Posterior cingulate gyrus (tissue), 11 donors: Measurements from ENCODE around the gene SERPINA10.

ENCODE experiments used
- DNase-seq, 10 donors: peaks; one replicate each; pipeline versions ENCODE4 v3.0.0 to v3.0.0-alpha.2; 2020 to 2021; ENCODE audit warnings: mixed read lengths in 3 of 10
- intact Hi-C: fragments of 100-400 bp; cut with DNase I; formaldehyde crosslinking; loops from one replicate; pipeline ENCODE4 v1.15.1; 2023

The SERPINA10 gene, protein sequence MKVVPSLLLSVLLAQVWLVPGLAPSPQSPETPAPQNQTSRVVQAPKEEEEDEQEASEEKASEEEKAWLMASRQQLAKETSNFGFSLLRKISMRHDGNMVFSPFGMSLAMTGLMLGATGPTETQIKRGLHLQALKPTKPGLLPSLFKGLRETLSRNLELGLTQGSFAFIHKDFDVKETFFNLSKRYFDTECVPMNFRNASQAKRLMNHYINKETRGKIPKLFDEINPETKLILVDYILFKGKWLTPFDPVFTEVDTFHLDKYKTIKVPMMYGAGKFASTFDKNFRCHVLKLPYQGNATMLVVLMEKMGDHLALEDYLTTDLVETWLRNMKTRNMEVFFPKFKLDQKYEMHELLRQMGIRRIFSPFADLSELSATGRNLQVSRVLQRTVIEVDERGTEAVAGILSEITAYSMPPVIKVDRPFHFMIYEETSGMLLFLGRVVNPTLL

GRCh38 chr14:94292872-94293577 lies at the start of gene SERPINA10:
SERPINA10 (minus strand) TSS chr14:94293268; CDS start chr14:94290593, 2,675 bp downstream.
- intact Hi-C loops, result no loop called here
- DNase-seq, result no peak

- intact Hi-C loops, result no loop called here
- DNase-seq, result peak in 9 of 10 donors; percentile 21 to 94 (median 65)
Observed at GRCh38 chr14:94342334-94342934, 49.4 kb upstream of the SERPINA10 start.

- no peak for DNase-seq
- intact Hi-C loops, result no loop called here
Observed at GRCh38 chr14:94341656-94342333, 48.7 kb upstream of the SERPINA10 start.

DNA sequence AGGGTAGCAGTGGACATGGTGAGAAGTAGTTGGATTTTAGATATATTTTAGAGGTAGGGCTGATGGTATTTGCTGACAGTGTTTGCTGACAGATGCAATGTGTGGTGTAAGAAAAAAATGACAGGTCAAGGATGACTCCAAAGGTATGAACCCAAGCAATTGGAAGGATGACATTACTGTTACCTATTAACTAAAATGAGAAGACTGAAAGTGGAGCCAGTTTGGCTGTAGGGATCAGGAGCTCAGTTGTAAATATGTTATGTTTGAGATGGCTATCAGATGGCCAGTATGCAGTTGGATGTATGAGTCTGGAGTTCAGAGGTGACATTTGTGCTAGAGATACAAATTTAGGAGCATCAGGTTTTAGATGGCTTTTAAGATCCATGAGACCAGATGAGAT lies 47.5 kb upstream of the SERPINA10 start:
- intact Hi-C loops, result no loop called here

GRCh38 chr14:94338023-94338422 lies 45.0 kb upstream of the SERPINA10 start:
- intact Hi-C loops, result no loop called here
- DNase-seq, result no peak

More for the DNA sequence above, 47.5 kb upstream of the SERPINA10 start:
- no peak for DNase-seq

DNA sequence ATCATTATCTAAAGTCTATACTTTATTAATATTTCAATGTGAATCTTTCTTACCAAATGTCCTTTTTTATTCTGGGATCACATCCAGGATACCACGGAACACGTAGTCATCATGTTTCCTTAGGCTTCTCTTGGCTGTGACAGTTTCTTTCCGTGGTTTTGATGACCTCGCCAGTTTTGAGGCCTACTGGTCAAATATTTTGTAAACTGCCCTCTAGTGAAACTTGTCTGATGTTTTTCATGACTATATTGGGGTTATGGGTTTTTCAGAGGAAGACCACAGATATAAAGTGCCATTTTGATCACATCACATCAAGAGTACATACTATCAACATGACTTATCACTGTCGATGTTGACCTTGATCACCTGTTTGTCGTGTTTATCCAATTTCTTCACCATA lies 44.2 kb upstream of the SERPINA10 start:
- DNase-seq, result no peak
- intact Hi-C loops, result no loop called here

GRCh38 chr14:94334872-94335271 lies 41.8 kb upstream of the SERPINA10 start:
- intact Hi-C loops, result no loop called here
- DNase-seq, result no peak

DNA sequence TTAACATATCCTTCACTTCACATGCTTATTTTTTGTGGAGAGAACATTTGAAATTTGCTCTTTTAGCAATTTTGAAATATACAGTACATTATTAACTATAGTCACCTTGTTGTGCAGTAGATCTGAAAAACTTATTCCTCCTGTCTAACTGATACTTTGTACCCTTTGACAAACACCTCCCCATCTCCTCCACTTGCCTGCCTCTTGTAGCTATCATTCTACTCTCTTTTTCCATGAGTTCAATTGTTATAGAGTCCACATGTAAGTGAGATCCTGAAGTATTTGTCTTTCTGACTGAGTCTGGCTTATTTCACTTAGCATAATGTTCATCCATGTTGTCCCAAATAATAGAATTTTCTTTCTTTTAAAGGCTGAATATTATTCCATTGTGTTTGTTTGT lies 39.5 kb upstream of the SERPINA10 start:
- intact Hi-C loops, result no loop called here
- no peak for DNase-seq

GRCh38 chr14:94332063-94332583 lies 39.1 kb upstream of the SERPINA10 start:
- intact Hi-C loops, result no loop called here
- DNase-seq, result no peak

GRCh38 chr14:94331462-94331861 lies 38.4 kb upstream of the SERPINA10 start:
- DNase-seq, result no peak
- intact Hi-C loops, result no loop called here

DNA sequence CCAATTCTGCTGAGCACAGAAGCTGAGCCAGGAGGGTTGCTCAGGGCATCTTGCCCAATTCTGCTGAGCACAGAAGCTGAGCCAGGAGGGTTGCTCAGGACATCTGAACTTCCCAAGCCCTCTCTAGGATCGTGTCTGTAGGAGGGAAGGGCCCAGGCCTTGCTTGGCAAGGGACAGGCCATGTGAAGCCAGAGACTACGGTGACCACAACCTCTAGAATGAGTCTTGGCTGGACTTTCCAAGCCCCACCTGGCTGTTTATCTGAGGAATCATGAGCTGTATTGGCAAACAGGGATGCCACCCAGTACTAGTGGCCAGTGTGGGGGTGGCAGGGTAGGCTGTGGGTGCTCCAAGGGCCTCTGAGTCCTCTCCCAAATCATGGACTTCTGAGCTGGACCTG lies 37.8 kb upstream of the SERPINA10 start:
- intact Hi-C loops, result no loop called here
- no peak for DNase-seq

DNA sequence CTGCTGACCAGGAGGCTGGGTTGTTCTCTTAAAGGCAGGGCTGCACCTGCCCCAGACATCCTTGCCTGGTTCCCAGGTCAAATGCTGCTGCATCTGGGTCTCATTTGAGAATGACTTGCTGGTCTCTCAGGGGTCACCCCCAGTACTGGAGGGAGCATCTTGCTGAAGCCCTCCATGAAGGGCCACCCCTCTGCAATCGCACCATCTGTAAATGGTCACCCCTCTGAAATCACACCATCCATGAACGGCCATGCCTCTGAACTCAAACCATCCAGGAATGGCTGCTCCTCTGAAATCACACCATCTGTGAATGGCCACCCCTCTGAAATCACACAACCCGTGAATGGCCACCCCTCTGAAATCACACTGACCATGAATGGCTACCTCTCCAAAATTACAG lies 37.4 kb upstream of the SERPINA10 start:
- DNase-seq, result no peak
- intact Hi-C loops, result no loop called here

DNA sequence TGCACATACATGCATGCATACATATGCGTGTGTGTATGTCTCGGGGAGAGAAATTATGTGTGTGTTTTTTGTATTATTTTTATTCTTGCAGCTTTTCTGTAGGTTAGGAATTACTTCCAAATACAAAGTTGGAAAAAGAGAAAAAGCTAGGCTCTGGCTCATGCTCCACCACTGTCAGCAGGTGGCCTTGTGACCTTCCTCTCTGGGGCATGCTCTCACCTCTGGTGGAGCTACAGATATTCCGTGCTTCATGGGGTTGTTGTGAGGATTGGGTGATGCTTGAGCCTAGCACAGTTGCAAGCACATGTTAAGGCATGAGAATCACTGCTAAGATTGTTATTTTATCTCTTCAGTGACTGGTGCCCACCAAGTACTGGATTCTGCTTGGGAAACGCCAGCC lies 36.8 kb upstream of the SERPINA10 start:
- DNase-seq, result no peak
- intact Hi-C loops, result no loop called here

GRCh38 chr14:94328196-94328595 lies 35.1 kb upstream of the SERPINA10 start:
- DNase-seq, result no peak
- intact Hi-C loops, result no loop called here

- intact Hi-C loops, result no loop called here
- no peak for DNase-seq
Observed at GRCh38 chr14:94322648-94323570, 29.8 kb upstream of the SERPINA10 start, which contains the start of gene SERPINA6. SERPINA6 (minus strand) TSS chr14:94323336; CDS start chr14:94314648, 8,688 bp downstream.

DNA sequence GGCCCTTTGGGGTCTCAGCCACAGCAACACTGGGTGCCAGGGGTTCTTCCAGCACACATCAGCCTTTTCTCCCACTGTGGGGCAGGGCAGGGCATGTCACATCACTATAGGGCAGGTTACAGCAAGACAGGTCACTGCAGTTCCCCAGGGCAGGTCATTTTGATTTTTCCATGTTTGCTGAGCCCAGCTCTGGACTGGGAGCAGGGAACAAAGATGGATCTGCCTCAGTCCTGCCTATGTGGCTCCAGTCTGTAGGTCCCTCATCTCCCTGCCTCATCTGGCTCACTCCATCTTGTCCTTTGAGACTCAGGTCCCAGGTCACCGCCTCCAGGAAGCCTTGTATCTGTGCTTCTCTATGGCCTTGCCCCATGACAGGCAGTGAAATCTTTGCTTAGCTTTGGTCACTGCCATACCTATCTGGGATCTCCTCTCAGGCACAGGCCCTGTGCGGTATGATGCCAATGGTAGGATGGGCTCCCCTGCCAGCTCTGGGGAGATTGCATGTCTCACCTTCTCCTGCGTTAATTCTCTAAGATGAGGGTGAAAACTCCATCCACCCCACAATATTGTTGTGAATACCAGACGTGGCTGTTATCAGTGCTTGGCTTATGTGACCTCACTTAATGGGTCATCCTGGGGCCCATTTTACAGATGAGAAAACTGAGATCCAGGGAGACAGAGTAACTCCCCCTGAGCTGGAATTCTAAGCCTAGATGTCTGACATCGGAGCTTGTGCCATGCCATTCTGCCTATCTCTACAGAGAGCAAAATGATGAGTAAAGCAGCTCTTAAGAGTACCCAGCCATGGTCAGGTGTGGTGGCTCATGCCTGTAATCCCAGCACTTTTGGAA lies 28.6 kb upstream of the SERPINA10 start:
- intact Hi-C loops, result no loop called here

DNA sequence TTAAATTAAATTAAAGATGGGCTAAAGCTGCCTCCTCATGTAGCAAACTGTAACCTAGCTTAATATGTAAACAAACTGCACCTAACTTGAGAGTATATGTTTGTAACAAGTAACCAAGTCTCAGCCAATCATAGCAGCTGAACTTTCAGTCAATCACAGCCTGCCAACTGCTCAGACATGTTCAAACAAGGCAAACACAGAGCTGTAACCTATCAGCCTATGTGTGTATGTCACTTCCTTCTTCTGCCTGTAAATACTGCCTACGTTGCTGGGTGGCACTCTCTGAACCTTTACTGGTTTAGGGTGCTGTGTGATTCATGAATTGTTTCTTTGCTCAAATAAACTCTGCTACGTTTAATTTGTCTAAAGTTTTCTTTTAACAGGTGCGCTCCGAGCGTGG lies 27.2 kb upstream of the SERPINA10 start:
- no peak for DNase-seq
- intact Hi-C loops, result no loop called here

More for the DNA sequence above, 28.6 kb upstream of the SERPINA10 start:
- DNase-seq, result no peak

DNA sequence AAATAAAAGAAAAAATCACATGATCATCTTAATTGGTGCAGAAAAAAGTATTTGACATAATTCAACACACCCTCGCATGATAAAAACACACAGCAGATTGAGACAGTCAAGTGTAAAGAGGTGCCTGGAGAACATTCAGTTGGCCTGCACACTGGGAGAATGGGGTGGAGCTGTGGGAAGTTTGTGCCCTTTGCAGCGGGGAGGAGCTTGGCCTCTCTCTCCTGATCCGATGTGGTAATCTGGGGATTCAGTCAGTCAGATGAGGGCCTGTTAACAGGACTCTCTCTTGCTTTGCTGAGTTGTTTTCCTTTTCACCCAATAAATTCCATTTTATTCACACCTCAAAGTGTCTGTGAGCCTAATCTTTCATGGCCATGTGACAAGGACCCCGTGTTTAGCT lies 24.2 kb upstream of the SERPINA10 start:
- intact Hi-C loops, result no loop called here
- no peak for DNase-seq
